ENCODE data around the gene CCDC187. TPM values are rescaled to one million over a fixed set of nuclear protein-coding genes. Genes with fewer than 3 reads are reported as not detected.
A peak's percentile ranks its signal among the peaks of the same experiment; 100 is the strongest.

Gene CCDC187
- total and polyA plus RNA-seq, 2 of the 4 experiments (the other 2 are of a cell fraction): not detected

GRCh38 chr9:136306211-136307208 lies 2.6 kb upstream of the CCDC187 start:
- WGBS, 2 experiments (ENCODE audit: extremely low coverage in 2 of 2, insufficient read length in 1 of 2): 48% methylated on average over 11 of the region's 34 CpGs; no CpG with 5 or more reads in 1 of the 2 experiments
- no peak overlapping the region for H3K9ac ChIP-seq (ENCODE audit: low read depth, low read length)
- no peak overlapping the region for H3K27ac ChIP-seq (ENCODE audit: insufficient read depth, low read length)
- dilution Hi-C loops (cut with HindIII; ENCODE audit: low sequenced_read_pairs, unreplicated experiment) (no loop called here), intact Hi-C loops (cut with micrococcal nuclease) (no loop called here), in situ Hi-C loops (cut with MboI; ENCODE audit: low sequenced_read_pairs) (no loop called here)
- H4K5ac ChIP-seq (ENCODE audit: low read depth, low read length): no peak overlapping the region
- no peak overlapping the region for H3K4me2 ChIP-seq (ENCODE audit: low read depth, low read length)
- no peaks in the 10 kb centered on the region for H4K20me1 ChIP-seq (ENCODE audit: insufficient read depth, low read length)
- H2BK5ac ChIP-seq (ENCODE audit: low read depth, low read length, poor library complexity, severe bottlenecking): peak overlapping the region; percentile 79
- peak; percentile 9 for ATAC-seq (ENCODE audit: low read depth)
- H3K36me3 ChIP-seq (ENCODE audit: control insufficient read depth, insufficient read depth, low read length): no peaks in the 10 kb centered on the region
- H3K4me3 ChIP-seq (ENCODE audit: insufficient read depth, low read depth, low read length): no peak overlapping the region
- H2BK15ac ChIP-seq (ENCODE audit: low read depth, low read length): no peak overlapping the region
- no peak overlapping the region; the same call in 1 of the 2 replicates for H2AK5ac ChIP-seq (ENCODE audit: low read depth, low read length)
- H2BK20ac ChIP-seq (ENCODE audit: low read depth, low read length): no peak overlapping the region
- no peak overlapping the region for H3K4ac ChIP-seq (ENCODE audit: low read depth, low read length)
- H2AK9ac ChIP-seq (replicated peaks; ENCODE audit: low read depth, low read length, poor library complexity): peak overlapping the region; percentile 42
- H2BK120ac ChIP-seq (ENCODE audit: low read depth, low read length): no peak overlapping the region
- ChIA-PET POLR2A (ENCODE audit: unreplicated experiment) (no interaction called here), CTCF (no interaction called here)
- H3K27me3 ChIP-seq (ENCODE audit: control insufficient read depth, insufficient read depth, low read length): peaks cover 5% of the 10 kb centered on the region; the same call in 1 of the 2 replicates
- H3K14ac ChIP-seq (replicated peaks; ENCODE audit: low read depth, low read length): no peak overlapping the region
- TF ChIP-seq POLR2A (IDR thresholded peaks at IDR 0.05; ENCODE audit: low read depth, low read length) (no peak), MXI1 (IDR thresholded peaks at IDR 0.05; ENCODE audit: borderline replicate concordance, low read depth, low read length) (no peak), USF2 (IDR thresholded peaks at IDR 0.05; ENCODE audit: low read depth, low read length) (no peak), CTCF (conservative IDR thresholded peaks at IDR 0.05; ENCODE audit: low read depth, low read length) (no peak), SMC3 (IDR thresholded peaks at IDR 0.05; ENCODE audit: low read depth, low read length) (no peak), RAD21 (IDR thresholded peaks at IDR 0.05; ENCODE audit: low read length) (no peak), MAZ (IDR thresholded peaks at IDR 0.05; ENCODE audit: borderline replicate concordance, low read depth, low read length) (no peak), RCOR1 (IDR thresholded peaks at IDR 0.05; ENCODE audit: insufficient replicate concordance, low read length) (no peak), FOS (IDR thresholded peaks at IDR 0.05; ENCODE audit: low read depth, low read length) (no peak)
- no peaks in the 10 kb centered on the region for H3K79me1 ChIP-seq (ENCODE audit: low read depth in 1 of 2, low read length in 2 of 2)
- H4K8ac ChIP-seq (ENCODE audit: low read depth in 2 of 2, low read length in 2 of 2): no peak overlapping the region
- no peak for DNase-seq
- H3K4me1 ChIP-seq (ENCODE audit: control insufficient read depth, insufficient read depth, low read length): no peaks in the 10 kb centered on the region
- H3K23ac ChIP-seq (ENCODE audit: low read depth, low read length): no peak overlapping the region
- H3K9me1 ChIP-seq (ENCODE audit: insufficient read depth, low read length): peaks cover 11% of the 10 kb centered on the region
- no peak overlapping the region for H3K18ac ChIP-seq (ENCODE audit: low read depth, low read length)
- BruUV-seq (replicated peaks): no TSS peak
- no peak overlapping the region for H4K91ac ChIP-seq (ENCODE audit: insufficient read depth, low read depth, low read length)
- peak overlapping the region; percentile 67 for H2AFZ ChIP-seq (replicated peaks; ENCODE audit: low read length, poor library complexity)
- no peak overlapping the region for H3K56ac ChIP-seq (ENCODE audit: extremely low read depth, insufficient read depth, low read length)
- no peaks in the 10 kb centered on the region for H3K9me3 ChIP-seq (ENCODE audit: control insufficient read depth, insufficient read depth, low read length)
